K562 (cell line): Measurements from ENCODE around the gene DUS1L. TPM values are rescaled to one million over a fixed set of nuclear protein-coding genes. Genes with fewer than 3 reads are reported as not detected.

ENCODE experiments used
- CCNT2 ChIP-seq: IDR thresholded peaks from 2 replicates; pipeline ENCODE4 v1.6.1; 2011; ENCODE audit warnings: borderline replicate concordance, low read depth, mild to moderate bottlenecking, moderate library complexity, mixed read lengths, low read length; ENCODE audit not compliant: insufficient read length; ENCODE audit errors: extremely low read depth
- polyA plus RNA-seq, 8 experiments: library from polyadenylated mRNA; depleted of rRNA in 4 of 8; stranded (reverse) in 5 of 8; unstranded in 3 of 8; fragments of >200 nt; fragmentation: Nextera tagmentation in 2 of 8; fragmentation: Illumina TruSeq in 1 of 8; extraction: Ambion mirVana in 2 of 8; extraction: Trizol in 1 of 8; gene quantifications; 2 replicates each; pipeline versions ENCODE4 v1.2.1 to v1.2.3, GENCODE V29; 2011 to 2014; ENCODE audit warnings: inconsistent platforms in 1 of 8, missing spikeins in 1 of 8
- total RNA-seq, 7 experiments: library from RNA; depleted of rRNA in 6 of 7; stranded (reverse); fragments of >200 nt in 6 of 7; fragmentation: Illumina TruSeq in 2 of 7; extraction: Trizol in 2 of 7; gene quantifications; 2 replicates each; pipeline versions ENCODE4 v1.2.1 to v1.2.3, GENCODE V29; 2011 to 2021; ENCODE audit warnings: low replicate concordance in 1 of 7
- TF ChIP-seq, protein P1 (sequence below): sonication (generic); formaldehyde crosslinking; IDR thresholded peaks from 2 replicates; pipeline ENCODE4 v1.8.0; 2022; ENCODE audit warnings: mild to moderate bottlenecking, missing genetic modification reagents, borderline replicate concordance
- TF ChIP-seq, protein P2 (sequence below): sonication (generic); IDR thresholded peaks from 2 replicates; pipeline ENCODE4 v1.6.1; 2016

DUS1L gene
- total and polyA plus RNA-seq, 9 of the 15 experiments (the other 6 are each of a cell fraction or from before 2014, with no cell fraction given) = 7.8 to 210 (median 83.9) TPM

DNA sequence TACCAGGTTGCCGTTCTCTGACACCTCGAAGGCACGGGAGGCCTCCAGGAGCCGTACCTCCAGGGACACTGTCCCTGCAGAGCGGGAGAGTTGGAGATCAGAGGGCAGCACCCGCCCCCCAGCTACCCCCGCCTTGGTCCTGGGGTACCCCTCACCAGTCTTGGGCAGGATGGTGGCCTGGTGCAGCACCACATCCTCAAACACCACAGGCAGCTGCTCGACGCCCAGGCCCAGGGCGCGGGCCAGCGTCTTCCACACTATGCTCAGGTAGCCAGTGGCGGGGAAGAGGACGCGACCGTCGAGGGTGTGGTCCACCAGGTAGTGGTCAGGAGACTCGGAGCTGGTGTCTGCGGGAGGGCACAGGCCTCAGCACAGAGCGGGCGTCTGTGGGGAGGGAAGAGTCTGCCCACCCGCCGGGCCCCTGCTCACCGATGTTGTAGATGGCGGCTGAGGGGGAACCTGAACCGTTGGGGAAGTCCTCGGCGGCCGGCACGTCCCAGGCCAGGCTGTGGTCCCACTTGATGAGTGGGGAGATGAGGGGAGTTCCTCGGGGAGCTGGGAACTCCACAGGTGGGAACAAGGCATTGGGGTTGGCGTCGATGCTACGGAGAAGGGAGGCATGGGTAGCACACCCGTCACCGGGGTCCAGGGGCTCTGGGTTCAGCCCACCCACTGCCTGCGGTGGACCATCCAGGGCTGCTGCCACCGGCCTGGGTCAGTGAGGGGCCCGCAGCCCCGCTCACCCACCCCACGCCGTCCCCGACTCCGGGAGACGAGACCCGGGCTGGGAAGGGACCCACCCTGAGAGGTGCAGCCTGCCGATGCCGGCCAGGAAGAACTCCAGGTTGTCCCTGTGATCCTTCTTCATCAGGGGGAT lies 22.6 kb upstream of the DUS1L start (continued):
- TF ChIP-seq, protein P1, sequence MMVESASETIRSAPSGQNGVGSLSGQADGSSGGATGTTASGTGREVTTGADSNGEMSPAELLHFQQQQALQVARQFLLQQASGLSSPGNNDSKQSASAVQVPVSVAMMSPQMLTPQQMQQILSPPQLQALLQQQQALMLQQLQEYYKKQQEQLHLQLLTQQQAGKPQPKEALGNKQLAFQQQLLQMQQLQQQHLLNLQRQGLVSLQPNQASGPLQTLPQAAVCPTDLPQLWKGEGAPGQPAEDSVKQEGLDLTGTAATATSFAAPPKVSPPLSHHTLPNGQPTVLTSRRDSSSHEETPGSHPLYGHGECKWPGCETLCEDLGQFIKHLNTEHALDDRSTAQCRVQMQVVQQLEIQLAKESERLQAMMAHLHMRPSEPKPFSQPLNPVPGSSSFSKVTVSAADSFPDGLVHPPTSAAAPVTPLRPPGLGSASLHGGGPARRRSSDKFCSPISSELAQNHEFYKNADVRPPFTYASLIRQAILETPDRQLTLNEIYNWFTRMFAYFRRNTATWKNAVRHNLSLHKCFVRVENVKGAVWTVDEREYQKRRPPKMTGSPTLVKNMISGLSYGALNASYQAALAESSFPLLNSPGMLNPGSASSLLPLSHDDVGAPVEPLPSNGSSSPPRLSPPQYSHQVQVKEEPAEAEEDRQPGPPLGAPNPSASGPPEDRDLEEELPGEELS (CRISPR knock-in tag) = no peak
- no peak for TF ChIP-seq CCNT2
- TF ChIP-seq, protein P2, sequence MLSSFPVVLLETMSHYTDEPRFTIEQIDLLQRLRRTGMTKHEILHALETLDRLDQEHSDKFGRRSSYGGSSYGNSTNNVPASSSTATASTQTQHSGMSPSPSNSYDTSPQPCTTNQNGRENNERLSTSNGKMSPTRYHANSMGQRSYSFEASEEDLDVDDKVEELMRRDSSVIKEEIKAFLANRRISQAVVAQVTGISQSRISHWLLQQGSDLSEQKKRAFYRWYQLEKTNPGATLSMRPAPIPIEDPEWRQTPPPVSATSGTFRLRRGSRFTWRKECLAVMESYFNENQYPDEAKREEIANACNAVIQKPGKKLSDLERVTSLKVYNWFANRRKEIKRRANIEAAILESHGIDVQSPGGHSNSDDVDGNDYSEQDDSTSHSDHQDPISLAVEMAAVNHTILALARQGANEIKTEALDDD = no peak
